ENCODE measurements around the gene AZI2. TPM values are rescaled to one million over a fixed set of nuclear protein-coding genes. Genes with fewer than 3 reads are reported as not detected.

AZI2 gene
- total RNA-seq, 2 experiments from 2014 or later, result 52.3 to 78.8 TPM

DNA sequence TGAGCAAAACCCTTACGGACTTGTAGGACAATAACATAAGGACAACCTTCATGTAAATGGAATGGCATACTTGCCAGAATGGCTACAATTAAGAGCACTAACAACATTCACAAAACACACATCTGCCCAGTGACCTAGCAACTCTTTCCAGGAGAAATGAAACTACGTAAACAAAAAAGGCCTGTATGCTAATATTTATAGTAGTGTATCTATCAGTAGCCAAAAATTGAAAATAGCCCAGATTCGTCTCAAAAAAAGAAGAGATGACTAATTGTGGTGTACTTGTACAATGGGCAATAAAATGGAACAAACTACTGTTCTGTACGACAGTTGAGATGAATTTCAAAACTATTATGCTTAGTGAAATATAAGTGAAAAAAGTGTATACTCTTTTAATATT lies 68.9 kb downstream of the AZI2 start:
- no peaks in the 10 kb centered on the region for H3K27me3 Mint-ChIP-seq
- ATAC-seq, result no peak
- H3K9me3 Mint-ChIP-seq (ENCODE audit: low read depth), result no peaks in the 10 kb centered on the region
- H3K36me3 Mint-ChIP-seq (ENCODE audit: low read depth), result peaks cover 16% of the 10 kb centered on the region
- intact Hi-C loops (cut with DNase I, micrococcal nuclease), result no loop called here
- ChIA-PET POLR2A (no interaction called here), CTCF (interaction anchor here (0.7 kb wide), 1 partner anchor 12 kb away, joined by 4 read pairs; no protein-coding TSS in a partner anchor)
- no peak for DNase-seq
- H3K4me3 Mint-ChIP-seq, result no peak overlapping the region
- H3K4me1 Mint-ChIP-seq, result no peaks in the 10 kb centered on the region
- no peak overlapping the region for H3K27ac Mint-ChIP-seq

DNA sequence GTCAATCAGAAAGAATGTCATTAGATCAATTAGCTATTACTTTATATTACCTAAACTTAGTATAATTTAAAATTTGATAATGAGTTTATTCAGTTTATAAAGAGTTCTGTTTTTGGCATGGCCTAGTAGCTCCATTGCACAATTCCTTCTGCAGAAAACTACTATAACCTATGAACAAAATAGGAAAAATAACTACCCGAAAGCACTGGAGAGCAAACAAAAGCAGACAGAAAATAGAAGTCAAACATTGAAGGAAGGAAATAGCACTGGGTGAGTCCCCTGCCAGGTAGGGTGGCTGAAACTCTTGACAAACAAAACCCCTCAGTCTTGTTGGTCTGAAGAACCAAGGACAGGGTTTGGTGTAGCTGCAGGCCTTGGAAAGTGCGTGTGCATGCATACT lies 69.7 kb downstream of the AZI2 start:
- Mint-ChIP-seq H3K27me3 (no peaks in the 10 kb centered on the region), H3K27ac (no peak overlapping the region), H3K36me3 (ENCODE audit: low read depth) (peaks cover 23% of the 10 kb centered on the region), H3K4me1 (no peaks in the 10 kb centered on the region), H3K9me3 (ENCODE audit: low read depth) (no peaks in the 10 kb centered on the region), H3K4me3 (no peak overlapping the region)
- DNase-seq (no peak), ATAC-seq (no peak)
- intact Hi-C loops (cut with DNase I, micrococcal nuclease), result no loop called here
- ChIA-PET CTCF (interaction anchor here (0.7 to 0.8 kb wide), 3 partner anchors 11 to 60 kb away, joined by 3 to 4 read pairs (median 3); no protein-coding TSS in a partner anchor), POLR2A (no interaction called here)

DNA sequence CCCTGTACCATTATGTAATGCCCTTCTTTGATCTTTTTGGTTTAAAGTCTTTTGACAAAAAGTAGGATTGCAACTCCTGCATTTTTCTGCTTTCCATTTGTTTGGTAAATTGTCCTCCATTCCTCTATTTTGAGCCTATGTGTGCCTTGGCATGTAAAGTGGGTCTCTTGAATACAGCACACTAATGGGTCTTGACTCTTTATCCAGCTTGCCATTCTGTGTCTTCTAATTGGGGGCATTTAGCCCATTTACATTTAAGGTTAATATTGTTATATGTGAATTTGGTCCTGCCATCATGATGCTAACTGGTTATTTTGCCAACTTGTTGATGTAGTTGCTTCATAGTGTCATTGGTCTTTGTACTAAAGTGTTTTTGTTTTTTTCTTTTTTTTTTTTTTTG lies 74.8 kb downstream of the AZI2 start:
- POLR2A ChIA-PET, result no interaction called here
- Mint-ChIP-seq H3K27me3 (no peaks in the 10 kb centered on the region), H3K4me1 (peaks cover 4% of the 10 kb centered on the region), H3K36me3 (ENCODE audit: low read depth) (peaks cover 67% of the 10 kb centered on the region), H3K4me3 (no peak overlapping the region), H3K9me3 (ENCODE audit: low read depth) (peaks cover 19% of the 10 kb centered on the region), H3K27ac (no peak overlapping the region)
- ATAC-seq (no peak), DNase-seq (no peak)
- CTCF ChIA-PET, result no interaction called here
- intact Hi-C loops (cut with DNase I, micrococcal nuclease), result no loop called here

Other genes with a start within 250 kb of the AZI2 start
- gene CMC1, start 107.2 kb downstream of the AZI2 start, total RNA-seq, result 10 to 100 TPM; 21.6 to 28.3 TPM
- under 1 TPM; 0.37 to 0.39 TPM for gene ZCWPW2, start 103 bp downstream of the AZI2 start, total RNA-seq